Measurements from ENCODE around the gene SYNPO2L.
A peak's percentile ranks its signal among the peaks of the same experiment; 100 is the strongest.
"Not testable (repeated sequence)": the region's sequence is repeated elsewhere in the genome, so short reads cannot be mapped to it uniquely, and the experiment has no call there.

SYNPO2L gene

GRCh38 chr10:73648975-73649829 lies 6.6 kb downstream of the SYNPO2L start:
- DNase-seq (ENCODE audit: low spot score) = peak; percentile 29

- DNase-seq (ENCODE audit: low spot score) = peak; percentile 24
These were observed 7.8 kb downstream of the SYNPO2L start for GRCh38 chr10:73647875-73648651.

GRCh38 chr10:73647211-73647874 lies 8.5 kb downstream of the SYNPO2L start:
- DNase-seq (ENCODE audit: low spot score) = peak; percentile 79

GRCh38 chr10:73646598-73647041 lies 9.2 kb downstream of the SYNPO2L start:
- no peak for DNase-seq (ENCODE audit: low spot score)

GRCh38 chr10:73645251-73645650 lies 10.6 kb downstream of the SYNPO2L start:
- no peak for DNase-seq (ENCODE audit: low spot score)

GRCh38 chr10:73644767-73645166 lies 11.1 kb downstream of the SYNPO2L start:
- DNase-seq (ENCODE audit: low spot score) = no peak

GRCh38 chr10:73644015-73644743 lies 11.7 kb downstream of the SYNPO2L start:
- DNase-seq (ENCODE audit: low spot score) = peak; percentile 79

- DNase-seq (ENCODE audit: low spot score) = no peak
These were observed 12.5 kb downstream of the SYNPO2L start for GRCh38 chr10:73643362-73643761.

GRCh38 chr10:73641328-73642060 lies 14.3 kb downstream of the SYNPO2L start, which contains the start of gene MYOZ1:
MYOZ1 (minus strand) TSS chr10:73641474; CDS start chr10:73640017, 1,457 bp downstream.
- peak; percentile 64 for DNase-seq (ENCODE audit: low spot score)

- DNase-seq (ENCODE audit: low spot score) = no peak
These were observed 16.5 kb downstream of the SYNPO2L start for GRCh38 chr10:73639286-73639685.

- no peak for DNase-seq (ENCODE audit: low spot score)
These were observed 20.0 kb downstream of the SYNPO2L start for GRCh38 chr10:73635781-73636180.

- no peak for DNase-seq (ENCODE audit: low spot score)
These were observed 21.4 kb downstream of the SYNPO2L start for GRCh38 chr10:73634421-73634820.

GRCh38 chr10:73629165-73629564 lies 26.7 kb downstream of the SYNPO2L start:
- DNase-seq (ENCODE audit: low spot score) = no peak

GRCh38 chr10:73628405-73628804 lies 27.4 kb downstream of the SYNPO2L start:
- DNase-seq (ENCODE audit: low spot score) = no peak

- no peak for DNase-seq (ENCODE audit: low spot score)
These were observed 28.5 kb downstream of the SYNPO2L start for GRCh38 chr10:73627300-73627699.

- peak; percentile 96 for DNase-seq (ENCODE audit: low spot score)
These were observed 29.7 kb downstream of the SYNPO2L start for GRCh38 chr10:73625884-73626752.

GRCh38 chr10:73625004-73625883 lies 30.6 kb downstream of the SYNPO2L start:
- DNase-seq (ENCODE audit: low spot score) = peak; percentile 53

- DNase-seq (ENCODE audit: low spot score) = no peak
These were observed 32.8 kb downstream of the SYNPO2L start for GRCh38 chr10:73623056-73623455.

- not testable (repeated sequence) for DNase-seq (ENCODE audit: low spot score)
These were observed 34.9 kb downstream of the SYNPO2L start for GRCh38 chr10:73620974-73621373.
